ENCODE results near the gene CORO1C. TPM values are rescaled to one million over a fixed set of nuclear protein-coding genes. Genes with fewer than 3 reads are reported as not detected.
A peak's percentile ranks its signal among the peaks of the same experiment; 100 is the strongest.

Gene CORO1C
- total and polyA plus RNA-seq, 9 of the 15 experiments (the other 6 are each of a cell fraction or from before 2014, with no cell fraction given), result 55.2 to 280 (median 150) TPM

- peak; percentile 84; the same call in 1 of the 2 replicates for TF ChIP-seq ZNF583 (CRISPR knock-in tag; IDR thresholded peaks at IDR 0.05)
- peak; percentile 95 for TF ChIP-seq CREB1 (IDR thresholded peaks at IDR 0.05)
- peak; percentile 91 for TF ChIP-seq CREB1 (CRISPR knock-in tag; IDR thresholded peaks at IDR 0.05)
- TF ChIP-seq ARID3B (CRISPR knock-in tag; IDR thresholded peaks at IDR 0.05; ENCODE audit: borderline replicate concordance), result 0 out of 2 replicates have a peak, but pooled peaks have one; percentile 24
- TF ChIP-seq SMAD4 (CRISPR knock-in tag; conservative IDR thresholded peaks at IDR 0.05), result peak; percentile 75
- TF ChIP-seq IRF9 (tag; IDR thresholded peaks at IDR 0.05), result peak; percentile 50; the same call in 1 of the 2 replicates
- peak in 1 of 2 experiments; percentile 58; a peak in 1 of 4 replicates for TF ChIP-seq ZNF318 (IDR thresholded peaks at IDR 0.05; ENCODE audit: borderline replicate concordance in 1 of 2, low read depth in 1 of 2)
- peak; percentile 89 for TF ChIP-seq SMAD3 (CRISPR knock-in tag; conservative IDR thresholded peaks at IDR 0.05)
- TF ChIP-seq ESRRA (IDR thresholded peaks at IDR 0.05; ENCODE audit: borderline replicate concordance, low read depth), result peak; percentile 80; the same call in 1 of the 2 replicates
- TF ChIP-seq STAT5A (IDR thresholded peaks at IDR 0.05; ENCODE audit: borderline replicate concordance, low read length), result peak; percentile 83
- no peak for TF ChIP-seq GTF2B (IDR thresholded peaks at IDR 0.05; ENCODE audit: extremely low read depth, insufficient read length)
- TF ChIP-seq EP400 (IDR thresholded peaks at IDR 0.05), result peak; percentile 76
- TF ChIP-seq PCBP2 (IDR thresholded peaks at IDR 0.05; ENCODE audit: low read depth, low read length, poor library complexity, severe bottlenecking), result no peak
- peak; percentile 90 for TF ChIP-seq SOX6 (IDR thresholded peaks at IDR 0.05)
- TF ChIP-seq NUFIP1 (IDR thresholded peaks at IDR 0.05; ENCODE audit: partially characterized antibody), result no peak
These were observed 39.9 kb downstream of the CORO1C start (continued) for GRCh38 chr12:108691175-108691997.
